OCI-LY3 (cell line): ENCODE results near the gene LRRC8C.
"Not testable (repeated sequence)": the region's sequence is repeated elsewhere in the genome, so short reads cannot be mapped to it uniquely, and the experiment has no call there.

Source experiments
- H2AFZ ChIP-seq: fragments of 200-600, 300-600 bp; shearing (Covaris generic); 2 replicates; pipeline ENCODE4 v1.6.0; 2014; ENCODE audit warnings: antibody characterized with exemption, low read depth, low read length
- H3K27ac ChIP-seq: fragments of 200-600, 300-600 bp; sonication (generic); 2 replicates; pipeline ENCODE4 v1.5.1; 2014; ENCODE audit warnings: mild to moderate bottlenecking, low read length, moderate library complexity, mixed read lengths
- H3K27me3 ChIP-seq: fragments of 200-600, 300-600 bp; sonication (generic); 2 replicates; pipeline ENCODE4 v1.6.1; 2014; ENCODE audit warnings: low read depth, low read length, mixed read lengths
- H3K36me3 ChIP-seq: fragments of 200-600, 300-600 bp; sonication (generic); replicated peaks from 2 replicates; pipeline ENCODE3; 2014; ENCODE audit warnings: low read depth, low read length, mixed read lengths
- H3K4me1 ChIP-seq: fragments of 300-600, 200-600 bp; sonication (generic); 2 replicates; pipeline ENCODE4 v1.6.1; 2014; ENCODE audit warnings: low read length, mixed read lengths
- H3K4me2 ChIP-seq: fragments of 200-600, 300-600 bp; sonication (generic); 2 replicates; pipeline ENCODE4 v1.6.1; 2014; ENCODE audit warnings: low read length, mixed read lengths
- H3K4me3 ChIP-seq: fragments of 300-600, 200-600 bp; sonication (generic); 2 replicates; pipeline ENCODE4 v1.5.1; 2014; ENCODE audit warnings: antibody characterized with exemption, mild to moderate bottlenecking, low read length, moderate library complexity
- H3K79me2 ChIP-seq: fragments of 300-600, 200-600 bp; shearing (Covaris generic); 2 replicates; pipeline ENCODE4 v1.6.1; 2014; ENCODE audit warnings: mild to moderate bottlenecking, low read length, mixed read lengths
- H3K9ac ChIP-seq: fragments of 300-600, 200-600 bp; shearing (Covaris generic); 2 replicates; pipeline ENCODE4 v1.6.0; 2014; ENCODE audit warnings: mild to moderate bottlenecking, low read length, moderate library complexity
- H3K9me3 ChIP-seq: fragments of 200-600, 300-600 bp; shearing (Covaris generic); 2 replicates; pipeline ENCODE4 v1.6.1; 2014; ENCODE audit warnings: low read length, mixed read lengths; ENCODE audit not compliant: insufficient read depth
- H4K20me1 ChIP-seq: fragments of 200-600, 300-600 bp; sonication (generic); 2 replicates; pipeline ENCODE4 v1.6.1; 2016; ENCODE audit warnings: low read length, mixed read lengths; ENCODE audit not compliant: insufficient read depth
- EZH2phosphoT487 ChIP-seq: fragments of 200-600 bp; shearing (Covaris generic); IDR thresholded peaks from 2 replicates; pipeline ENCODE4 v1.6.1; 2018; ENCODE audit warnings: antibody characterized with exemption, mixed run types, low read depth
- TF ChIP-seq, protein P1 (sequence below): fragments of 200-600, 300-600 bp; sonication (generic); IDR thresholded peaks from 2 replicates; pipeline ENCODE4 v1.5.1; 2014; ENCODE audit warnings: antibody characterized with exemption, low read length, low read depth

Gene LRRC8C

DNA sequence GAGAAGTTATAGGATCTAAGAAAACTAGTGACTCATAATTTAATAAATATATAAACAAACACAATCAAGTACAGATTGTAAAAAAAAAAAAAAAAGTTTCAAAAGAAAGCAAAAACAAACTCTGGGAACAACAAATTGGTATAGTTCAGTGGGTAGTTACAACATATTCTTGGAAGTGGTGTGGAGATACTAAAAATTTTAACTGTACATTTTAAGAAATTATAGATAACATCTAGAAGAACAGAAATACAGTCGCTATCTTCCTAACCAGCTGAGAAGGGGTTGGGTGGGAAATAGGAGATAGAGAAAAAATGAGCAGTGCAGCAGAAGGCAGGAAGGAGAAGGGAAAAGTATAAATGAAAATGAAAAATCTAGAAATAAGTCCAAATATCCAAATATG is 70.5 kb downstream of the LRRC8C start:
- H3K9ac ChIP-seq, result no peak overlapping the region
- H3K79me2 ChIP-seq, result no peaks in the 10 kb centered on the region
- H2AFZ ChIP-seq, result no peak overlapping the region
- no peaks in the 10 kb centered on the region for H3K9me3 ChIP-seq
- H3K27me3 ChIP-seq, result peaks cover 5% of the 10 kb centered on the region; the same call in 1 of the 2 replicates
- TF ChIP-seq, protein P1, sequence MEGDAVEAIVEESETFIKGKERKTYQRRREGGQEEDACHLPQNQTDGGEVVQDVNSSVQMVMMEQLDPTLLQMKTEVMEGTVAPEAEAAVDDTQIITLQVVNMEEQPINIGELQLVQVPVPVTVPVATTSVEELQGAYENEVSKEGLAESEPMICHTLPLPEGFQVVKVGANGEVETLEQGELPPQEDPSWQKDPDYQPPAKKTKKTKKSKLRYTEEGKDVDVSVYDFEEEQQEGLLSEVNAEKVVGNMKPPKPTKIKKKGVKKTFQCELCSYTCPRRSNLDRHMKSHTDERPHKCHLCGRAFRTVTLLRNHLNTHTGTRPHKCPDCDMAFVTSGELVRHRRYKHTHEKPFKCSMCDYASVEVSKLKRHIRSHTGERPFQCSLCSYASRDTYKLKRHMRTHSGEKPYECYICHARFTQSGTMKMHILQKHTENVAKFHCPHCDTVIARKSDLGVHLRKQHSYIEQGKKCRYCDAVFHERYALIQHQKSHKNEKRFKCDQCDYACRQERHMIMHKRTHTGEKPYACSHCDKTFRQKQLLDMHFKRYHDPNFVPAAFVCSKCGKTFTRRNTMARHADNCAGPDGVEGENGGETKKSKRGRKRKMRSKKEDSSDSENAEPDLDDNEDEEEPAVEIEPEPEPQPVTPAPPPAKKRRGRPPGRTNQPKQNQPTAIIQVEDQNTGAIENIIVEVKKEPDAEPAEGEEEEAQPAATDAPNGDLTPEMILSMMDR, result no peak
- TF ChIP-seq EZH2phosphoT487, result no peak
- H4K20me1 ChIP-seq, result no peaks in the 10 kb centered on the region
- peaks cover 37% of the 10 kb centered on the region for H3K4me1 ChIP-seq
- no peak overlapping the region for H3K27ac ChIP-seq
- no peaks in the 10 kb centered on the region for H3K36me3 ChIP-seq
- H3K4me2 ChIP-seq, result no peak overlapping the region
- H3K4me3 ChIP-seq, result no peak overlapping the region

DNA sequence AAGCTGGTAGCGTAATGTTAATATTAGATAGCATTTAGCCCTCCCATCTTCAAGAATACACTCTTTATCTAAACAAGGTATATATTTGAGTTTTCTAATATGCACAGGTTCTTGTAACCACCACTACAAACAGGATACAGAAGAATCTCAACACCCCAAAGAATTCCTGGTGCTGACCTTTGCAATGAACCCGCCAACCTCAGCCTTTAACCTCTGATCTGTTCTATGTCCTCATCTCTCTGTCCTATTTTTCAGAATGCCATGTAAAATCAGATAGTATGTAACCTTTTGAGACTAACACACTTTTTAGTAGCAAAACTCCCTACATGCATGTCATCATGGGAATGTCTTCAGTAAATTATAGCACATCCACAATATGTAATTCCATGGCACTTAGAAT is 71.1 kb downstream of the LRRC8C start:
- Histone ChIP-seq H3K4me2 (no peak overlapping the region), H3K4me1 (peaks cover 34% of the 10 kb centered on the region), H3K79me2 (no peaks in the 10 kb centered on the region), H2AFZ (no peak overlapping the region), H3K9me3 (no peaks in the 10 kb centered on the region), H4K20me1 (no peaks in the 10 kb centered on the region), H3K27ac (no peak overlapping the region), H3K27me3 (peaks cover 5% of the 10 kb centered on the region; the same call in 1 of the 2 replicates), H3K36me3 (no peaks in the 10 kb centered on the region), H3K9ac (no peak overlapping the region), H3K4me3 (no peak overlapping the region)
- TF ChIP-seq EZH2phosphoT487, result no peak
- TF ChIP-seq, protein P1, result no peak

DNA sequence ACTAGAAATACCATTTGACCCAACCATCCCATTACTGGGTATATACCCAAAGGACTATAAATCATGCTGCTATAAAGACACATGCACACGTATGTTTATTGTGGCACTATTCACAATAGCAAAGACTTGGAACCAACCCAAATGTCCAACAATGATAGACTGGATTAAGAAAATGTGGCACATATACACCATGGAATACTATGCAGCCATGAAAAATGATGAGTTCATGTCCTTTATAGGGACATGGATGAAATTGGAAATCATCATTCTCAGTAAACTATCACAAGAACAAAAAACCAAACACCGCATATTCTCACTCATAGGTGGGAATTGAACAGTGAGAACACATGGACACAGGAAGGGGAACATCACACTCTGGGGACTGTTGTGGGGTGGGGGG is 72.0 kb downstream of the LRRC8C start:
- H3K4me2 ChIP-seq, H3K27me3 ChIP-seq, H3K4me3 ChIP-seq, H3K9ac ChIP-seq, H4K20me1 ChIP-seq, H2AFZ ChIP-seq, H3K27ac ChIP-seq, H3K9me3 ChIP-seq, H3K79me2 ChIP-seq, H3K36me3 ChIP-seq: not testable (repeated sequence)
- H3K4me1 ChIP-seq, result peaks cover 26% of the 10 kb centered on the region

DNA sequence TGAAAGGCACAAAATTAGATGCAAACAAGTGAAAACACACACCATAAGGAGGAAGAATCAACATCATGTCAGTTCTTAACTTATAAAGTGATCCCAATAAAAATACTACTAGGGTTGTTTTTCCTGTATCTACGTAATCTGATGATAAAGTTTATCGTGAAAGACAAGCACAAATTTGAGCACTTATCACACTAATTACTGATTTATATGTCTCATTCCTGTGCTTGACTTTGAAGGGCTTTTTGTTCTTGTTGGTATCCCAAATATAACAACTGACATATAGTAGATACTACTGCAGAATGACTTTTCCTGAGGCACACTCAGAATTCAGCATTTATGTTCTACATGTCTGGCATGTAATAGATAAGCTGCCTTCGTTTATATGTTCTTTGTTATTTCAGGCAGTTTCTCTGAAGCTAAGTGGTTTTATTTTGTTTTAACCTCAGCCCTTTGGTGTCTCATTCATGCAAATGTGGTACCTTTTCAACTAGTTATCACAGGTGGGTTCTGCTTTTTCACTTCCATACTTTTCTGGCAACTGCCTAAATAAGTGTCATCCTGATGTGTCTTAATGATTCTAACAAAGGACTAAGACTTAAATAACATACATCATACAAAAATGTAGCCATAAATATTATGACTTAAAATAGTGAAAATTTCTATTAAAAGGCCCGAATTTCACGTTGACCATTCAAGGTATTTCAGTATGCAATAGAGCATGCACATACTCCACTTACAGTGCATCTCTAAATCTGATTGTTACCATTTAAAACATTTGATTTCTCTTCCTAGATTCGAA is 73.2 kb downstream of the LRRC8C start:
- peaks cover 5% of the 10 kb centered on the region; the same call in 1 of the 2 replicates for H3K27me3 ChIP-seq
- no peak overlapping the region for H3K27ac ChIP-seq
- H3K79me2 ChIP-seq, result no peaks in the 10 kb centered on the region
- H3K4me1 ChIP-seq, result peaks cover 15% of the 10 kb centered on the region
- peak overlapping the region; percentile 45 for H3K4me2 ChIP-seq
- H3K36me3 ChIP-seq, result no peaks in the 10 kb centered on the region
- H2AFZ ChIP-seq, result no peak overlapping the region
- no peaks in the 10 kb centered on the region for H3K9me3 ChIP-seq
- no peaks in the 10 kb centered on the region for H4K20me1 ChIP-seq
- peak overlapping the region; percentile 7; the same call in 1 of the 2 replicates for H3K4me3 ChIP-seq
- TF ChIP-seq, protein P1, result no peak
- TF ChIP-seq EZH2phosphoT487, result no peak
- no peak overlapping the region for H3K9ac ChIP-seq
